Upper lobe of right lung (tissue), 1 donor: ENCODE results near the gene NGF. TPM values are rescaled to one million over a fixed set of nuclear protein-coding genes. Genes with fewer than 3 reads are reported as not detected.

ENCODE experiments used
- ATAC-seq: fragments of 200-7000 bp; cut with Tn5 transposase; one replicate; pipeline ENCODE4 v1.9.1; 2020; ENCODE audit warnings: mild to moderate bottlenecking, moderate library complexity
- DNase-seq: peaks from one replicate; pipeline ENCODE4 v3.0.0-alpha.2; 2020
- H3K27ac ChIP-seq: fragments of 200-600 bp; one replicate; pipeline ENCODE4 v1.8.0; 2022
- H3K27me3 ChIP-seq: fragments of 200-600 bp; one replicate; pipeline ENCODE4 v1.8.0; 2022; ENCODE audit warnings: mild to moderate bottlenecking
- H3K36me3 ChIP-seq: fragments of 200-600 bp; one replicate; pipeline ENCODE4 v1.8.0; 2022
- H3K4me1 ChIP-seq: fragments of 200-600 bp; one replicate; pipeline ENCODE4 v1.8.0; 2022
- H3K4me3 ChIP-seq: fragments of 200-600 bp; one replicate; pipeline ENCODE4 v1.8.0; 2022; ENCODE audit warnings: mild to moderate bottlenecking
- H3K9me3 ChIP-seq: fragments of 200-600 bp; one replicate; pipeline ENCODE4 v1.8.0; 2022
- intact Hi-C: fragments of 100-400 bp; cut with DNase I; formaldehyde crosslinking; loops from one replicate; pipeline ENCODE4 v1.11.0; 2022
- total RNA-seq: library from RNA; stranded (reverse); fragmentation: NEBNext Ultra II Directional; extraction: Animal tissue kit (Norgen Biotek cat#: 25700); gene quantifications from one replicate; pipeline ENCODE4 v1.2.1, GENCODE V29; 2021
- TF ChIP-seq, protein P1 (sequence below): fragments of 200-600 bp; IDR thresholded peaks from one replicate; pipeline ENCODE4 v1.8.0; 2022; ENCODE audit warnings: antibody characterized with exemption
- donor health status: DM: no; HTN: yes; CAD: no; lungs with severe emphysema.

NGF gene
- total RNA-seq, 1 donor from 2014 or later: 1.0 TPM

DNA sequence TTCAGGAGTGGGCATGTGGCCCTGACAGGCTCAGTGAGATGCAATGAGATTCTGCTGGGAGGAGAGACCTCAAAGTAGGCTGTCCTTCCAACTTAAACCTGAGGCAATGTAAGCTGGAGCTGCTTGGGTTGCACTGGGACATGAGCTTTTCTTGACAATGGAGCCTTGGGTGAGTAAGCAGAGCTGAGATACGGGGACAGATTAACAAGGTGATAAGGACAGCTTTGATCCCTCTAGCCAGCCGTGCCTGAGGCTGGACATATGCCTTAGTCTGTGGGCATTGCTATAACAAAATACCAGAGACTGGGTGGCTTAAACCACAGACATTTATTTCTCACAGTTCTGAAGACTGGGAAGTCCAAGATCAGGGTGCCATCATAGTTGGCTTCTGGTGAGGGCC lies 18.3 kb upstream of the NGF start:
- Histone ChIP-seq H3K4me3 (no peak overlapping the region), H3K27me3 (no peaks in the 10 kb centered on the region), H3K9me3 (no peaks in the 10 kb centered on the region), H3K36me3 (no peaks in the 10 kb centered on the region), H3K4me1 (no peaks in the 10 kb centered on the region), H3K27ac (no peak overlapping the region)
- TF ChIP-seq, protein P1, sequence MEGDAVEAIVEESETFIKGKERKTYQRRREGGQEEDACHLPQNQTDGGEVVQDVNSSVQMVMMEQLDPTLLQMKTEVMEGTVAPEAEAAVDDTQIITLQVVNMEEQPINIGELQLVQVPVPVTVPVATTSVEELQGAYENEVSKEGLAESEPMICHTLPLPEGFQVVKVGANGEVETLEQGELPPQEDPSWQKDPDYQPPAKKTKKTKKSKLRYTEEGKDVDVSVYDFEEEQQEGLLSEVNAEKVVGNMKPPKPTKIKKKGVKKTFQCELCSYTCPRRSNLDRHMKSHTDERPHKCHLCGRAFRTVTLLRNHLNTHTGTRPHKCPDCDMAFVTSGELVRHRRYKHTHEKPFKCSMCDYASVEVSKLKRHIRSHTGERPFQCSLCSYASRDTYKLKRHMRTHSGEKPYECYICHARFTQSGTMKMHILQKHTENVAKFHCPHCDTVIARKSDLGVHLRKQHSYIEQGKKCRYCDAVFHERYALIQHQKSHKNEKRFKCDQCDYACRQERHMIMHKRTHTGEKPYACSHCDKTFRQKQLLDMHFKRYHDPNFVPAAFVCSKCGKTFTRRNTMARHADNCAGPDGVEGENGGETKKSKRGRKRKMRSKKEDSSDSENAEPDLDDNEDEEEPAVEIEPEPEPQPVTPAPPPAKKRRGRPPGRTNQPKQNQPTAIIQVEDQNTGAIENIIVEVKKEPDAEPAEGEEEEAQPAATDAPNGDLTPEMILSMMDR: no peak
- DNase-seq: no peak
- intact Hi-C loops: no loop called here
- ATAC-seq: no peak

DNA sequence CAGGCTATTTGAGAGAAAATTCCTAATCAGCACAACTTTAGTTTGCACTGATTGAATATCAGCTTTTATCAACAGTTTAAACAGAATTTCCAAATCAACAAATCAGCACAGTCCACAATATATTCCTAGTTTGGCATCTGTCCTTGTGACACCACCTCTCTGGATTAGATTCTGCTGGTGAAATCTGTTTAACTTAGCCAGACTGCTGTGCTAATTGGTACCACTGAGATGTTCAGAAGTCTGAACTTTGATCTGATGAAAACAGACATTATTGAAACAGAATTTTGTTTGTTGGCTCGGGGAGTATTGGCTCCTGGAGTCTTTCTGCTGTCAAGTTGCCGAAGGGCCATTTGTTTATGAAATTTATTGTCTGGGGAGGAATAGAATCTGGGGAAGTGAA lies 17.0 kb upstream of the NGF start:
- TF ChIP-seq, protein P1: no peak
- H3K4me3 ChIP-seq: no peak overlapping the region
- ATAC-seq (no peak), DNase-seq (no peak)
- no peaks in the 10 kb centered on the region for H3K9me3 ChIP-seq
- H3K27ac ChIP-seq: no peak overlapping the region
- H3K36me3 ChIP-seq: no peaks in the 10 kb centered on the region
- no peaks in the 10 kb centered on the region for H3K27me3 ChIP-seq
- no peaks in the 10 kb centered on the region for H3K4me1 ChIP-seq
- intact Hi-C loops: no loop called here

DNA sequence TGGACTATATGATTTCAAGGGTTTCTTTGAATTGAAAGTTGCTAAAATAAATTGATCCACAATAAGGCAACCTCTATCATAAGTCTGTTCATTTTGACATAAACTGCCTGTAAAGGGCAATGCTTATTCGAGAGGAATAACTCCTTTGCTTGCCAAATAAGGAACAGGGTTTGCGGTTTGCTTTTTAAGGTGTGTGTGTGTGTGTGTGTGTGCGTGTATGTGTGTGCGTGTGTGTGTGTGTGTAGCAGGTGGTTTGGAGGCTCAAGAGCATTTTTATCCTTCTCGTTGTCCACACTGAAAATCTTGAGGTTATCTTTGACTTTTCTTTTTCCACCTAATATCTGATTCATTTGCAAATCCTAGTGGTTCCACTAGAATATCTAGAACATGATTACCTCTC lies 13.1 kb upstream of the NGF start:
- TF ChIP-seq, protein P1: no peak
- H3K27ac ChIP-seq: no peak overlapping the region
- no peaks in the 10 kb centered on the region for H3K27me3 ChIP-seq
- intact Hi-C loops: no loop called here
- no peak for DNase-seq
- no peaks in the 10 kb centered on the region for H3K9me3 ChIP-seq
- no peaks in the 10 kb centered on the region for H3K36me3 ChIP-seq
- ATAC-seq: no peak
- H3K4me3 ChIP-seq: no peak overlapping the region
- H3K4me1 ChIP-seq: no peaks in the 10 kb centered on the region

GRCh38 chr1:115348636-115349035 lies 10.6 kb upstream of the NGF start:
- TF ChIP-seq, protein P1: no peak
- Histone ChIP-seq H3K4me1 (no peaks in the 10 kb centered on the region), H3K27me3 (no peaks in the 10 kb centered on the region), H3K27ac (no peak overlapping the region), H3K9me3 (no peaks in the 10 kb centered on the region), H3K36me3 (no peaks in the 10 kb centered on the region), H3K4me3 (no peak overlapping the region)
- ATAC-seq (no peak), DNase-seq (no peak)
- intact Hi-C loops: no loop called here

GRCh38 chr1:115347282-115347681 lies 9.2 kb upstream of the NGF start:
- Histone ChIP-seq H3K27ac (no peak overlapping the region), H3K4me1 (no peaks in the 10 kb centered on the region), H3K27me3 (no peaks in the 10 kb centered on the region), H3K9me3 (no peaks in the 10 kb centered on the region), H3K36me3 (no peaks in the 10 kb centered on the region), H3K4me3 (no peak overlapping the region)
- intact Hi-C loops: no loop called here
- DNase-seq (no peak), ATAC-seq (no peak)
- TF ChIP-seq, protein P1: no peak

DNA sequence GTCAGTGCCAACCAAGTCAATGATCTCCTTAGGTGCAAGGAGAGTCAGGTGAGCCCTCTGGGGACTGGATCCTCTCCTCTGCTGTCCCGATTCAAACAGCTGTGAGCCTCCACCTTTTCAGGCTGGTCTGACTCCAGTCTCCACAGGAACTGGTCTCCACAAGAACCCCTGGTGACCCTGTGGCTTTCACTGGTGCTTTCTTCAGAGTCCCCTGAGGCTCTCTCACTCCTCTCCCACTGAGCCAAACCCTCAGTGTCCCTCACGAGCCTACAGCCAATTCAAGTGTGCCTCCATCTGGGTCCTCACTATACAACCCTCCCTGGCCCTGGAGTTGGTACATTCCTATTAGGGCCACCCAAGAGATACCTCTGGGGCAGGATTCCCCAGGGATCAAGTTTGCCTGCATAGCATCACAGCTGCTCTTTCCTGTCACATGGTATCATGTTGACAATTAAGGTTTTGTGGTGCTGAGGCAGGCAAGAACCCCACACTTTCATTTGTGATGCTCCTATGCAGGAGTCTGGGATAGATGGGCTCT lies 5.2 kb upstream of the NGF start:
- ATAC-seq: no peak
- H3K27me3 ChIP-seq: peaks cover 4% of the 10 kb centered on the region
- H3K9me3 ChIP-seq: no peaks in the 10 kb centered on the region
- H3K36me3 ChIP-seq: no peaks in the 10 kb centered on the region
- no peak overlapping the region for H3K27ac ChIP-seq
- TF ChIP-seq, protein P1: no peak
- H3K4me1 ChIP-seq: peaks cover under 1% of the 10 kb centered on the region
- H3K4me3 ChIP-seq: no peak overlapping the region
- no peak for DNase-seq
- intact Hi-C loops: no loop called here
